Subcutaneous adipose tissue (tissue), 4 donors: ENCODE measurements around the gene PDLIM1. TPM values are rescaled to one million over a fixed set of nuclear protein-coding genes. Genes with fewer than 3 reads are reported as not detected.

Experiments
- CTCF ChIP-seq: fragments of 450-650 bp; IDR thresholded peaks from one replicate; pipeline ENCODE4 v1.5.1; 2016; ENCODE audit warnings: low read depth, mild to moderate bottlenecking, control low read depth, antibody characterized with exemption, moderate library complexity
- total RNA-seq, 4 donors: library from RNA; depleted of rRNA; stranded (reverse); fragments of >200 nt; gene quantifications; one replicate each; pipeline ENCODE4 v1.1.0, GENCODE V29; 2016

The PDLIM1 gene
- total RNA-seq, 4 donors from 2014 or later = 79.2 to 118 (median 96.4) TPM

DNA sequence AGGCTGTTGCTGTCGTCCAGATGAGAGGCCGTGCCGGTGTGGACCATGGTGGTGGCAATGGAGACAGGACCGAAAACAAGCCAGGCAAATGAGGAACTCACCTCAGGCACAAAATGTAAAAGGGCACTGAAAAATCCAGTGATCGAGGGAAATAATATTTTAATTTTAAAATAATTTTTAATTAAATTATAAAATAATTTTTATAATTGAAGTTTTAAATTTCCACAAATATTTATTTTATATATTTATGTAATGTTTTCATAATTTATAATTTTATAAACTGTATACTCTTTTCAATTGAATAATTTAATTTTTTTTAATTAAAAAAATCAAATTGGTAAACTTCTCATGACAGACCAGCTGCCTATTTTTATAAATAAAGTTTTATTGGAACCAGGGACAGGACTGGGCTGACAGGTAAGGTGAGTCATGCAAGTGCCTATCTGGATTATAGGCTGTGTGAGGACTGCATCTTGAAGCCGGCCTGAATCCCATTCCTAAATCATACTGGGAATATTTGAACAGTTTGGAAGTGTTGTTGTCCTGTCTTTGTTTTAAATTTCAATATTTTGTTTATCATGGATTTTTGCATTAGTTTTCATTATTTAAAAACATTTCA is 81.2 kb downstream of the PDLIM1 start:
- TF ChIP-seq CTCF = no peak

DNA sequence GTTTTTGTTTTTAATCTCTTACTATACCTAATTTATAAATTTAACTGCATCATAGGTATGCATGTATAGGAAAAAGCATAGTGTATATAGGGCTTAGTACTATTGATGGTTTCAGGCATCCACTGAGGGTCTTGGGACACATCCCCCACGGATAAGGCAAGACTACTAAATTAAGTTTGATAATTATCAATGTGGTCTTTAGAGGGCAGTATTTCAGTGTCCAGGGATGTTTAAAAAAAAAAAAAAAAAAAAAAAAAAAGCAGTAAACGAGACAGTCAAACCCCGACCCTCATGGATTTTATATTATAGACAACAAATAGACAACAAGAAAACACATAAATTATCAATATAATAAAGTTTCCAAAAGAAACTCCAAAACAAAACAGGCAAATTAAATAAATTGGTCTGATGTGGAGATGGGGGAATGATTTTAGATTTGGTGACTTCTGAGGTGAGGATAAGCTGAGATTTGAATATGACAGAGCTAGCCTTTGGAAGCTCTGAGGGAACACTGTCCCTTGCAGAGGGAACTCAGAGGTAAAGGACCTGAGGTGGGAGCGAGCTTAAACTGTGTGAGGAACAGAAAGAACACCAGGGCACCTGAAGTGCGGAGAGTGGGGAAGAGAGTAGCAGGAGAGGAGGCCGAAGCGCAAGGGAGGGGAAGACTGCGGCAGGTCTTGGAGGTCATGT is 82.0 kb downstream of the PDLIM1 start:
- TF ChIP-seq CTCF = no peak

DNA sequence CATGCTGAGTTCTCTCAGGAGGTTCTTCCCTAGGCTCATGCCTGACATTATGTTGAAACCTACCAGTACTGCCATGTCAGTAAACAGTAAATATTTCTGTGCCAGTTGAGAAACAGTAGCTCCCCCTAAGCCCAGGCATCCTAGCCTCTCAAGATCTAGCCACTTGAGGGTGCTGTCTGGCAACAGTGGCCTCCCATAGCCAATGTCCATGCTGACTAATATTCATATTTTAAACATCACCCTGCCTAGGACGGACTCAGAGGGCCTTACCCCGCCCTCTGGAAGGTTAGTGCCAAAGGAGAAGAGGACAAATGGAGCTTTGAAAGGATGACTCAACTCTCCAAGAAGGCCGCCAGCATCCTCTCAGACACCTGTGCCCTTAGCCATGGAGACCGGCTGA is 89.1 kb downstream of the PDLIM1 start:
- TF ChIP-seq CTCF = no peak

GRCh38 chr10:95196046-95196445 is 94.8 kb downstream of the PDLIM1 start:
- TF ChIP-seq CTCF = no peak

GRCh38 chr10:95193944-95194343 is 96.9 kb downstream of the PDLIM1 start, which contains the start of gene ACSM6:
ACSM6 (plus strand) TSS chr10:95194238; CDS start chr10:95194486, 248 bp downstream.
- TF ChIP-seq CTCF = no peak

- no peak for TF ChIP-seq CTCF
These were observed 102.2 kb downstream of the PDLIM1 start for GRCh38 chr10:95188593-95188992.

DNA sequence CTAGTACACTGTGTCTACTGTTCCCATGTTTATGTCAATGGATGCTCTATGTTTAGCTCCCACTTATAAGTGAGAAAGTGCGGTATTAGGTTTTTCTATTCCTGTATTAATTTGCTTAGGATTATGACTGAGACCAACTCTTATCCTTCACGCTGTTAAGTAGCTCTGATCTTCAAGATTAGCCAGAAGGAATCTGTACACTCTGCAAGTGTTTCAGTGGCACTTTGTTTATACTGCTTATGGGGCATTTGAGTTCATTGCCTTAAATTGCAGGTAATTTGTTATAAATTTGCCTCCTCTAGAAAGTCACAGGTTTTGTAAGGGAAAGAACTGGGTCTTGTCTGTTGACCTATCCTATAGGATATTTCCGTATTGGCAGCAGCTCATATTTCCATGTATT is 103.2 kb downstream of the PDLIM1 start:
- no peak for TF ChIP-seq CTCF

Other genes starting within 250 kb of the PDLIM1 start
- gene CYP2C8, start 221.5 kb downstream of the PDLIM1 start, total RNA-seq = not detected
- gene ACSM6, start 96.8 kb downstream of the PDLIM1 start, total RNA-seq = not detected